HG03565 (cell line): ENCODE measurements around the gene GLIS1.
"Not testable (repeated sequence)": the region's sequence is repeated elsewhere in the genome, so short reads cannot be mapped to it uniquely, and the experiment has no call there.

Experiments
- ATAC-seq: cut with Tn5 transposase; IDR thresholded peaks from one replicate; pipeline ENCODE4 v1.9.1; 2021; ENCODE audit warnings: mild to moderate bottlenecking, moderate library complexity; ENCODE audit not compliant: unreplicated experiment

Gene GLIS1

GRCh38 chr1:53655931-53656746, 82.8 kb downstream of the GLIS1 start:
- no peak for ATAC-seq

- no peak for ATAC-seq
These were observed 84.5 kb downstream of the GLIS1 start for GRCh38 chr1:53654216-53655210.

- ATAC-seq: no peak
These were observed 85.3 kb downstream of the GLIS1 start for GRCh38 chr1:53653631-53654030.

GRCh38 chr1:53653200-53653575, 85.8 kb downstream of the GLIS1 start:
- no peak for ATAC-seq

- no peak for ATAC-seq
These were observed 86.3 kb downstream of the GLIS1 start for GRCh38 chr1:53652441-53653199.

GRCh38 chr1:53651356-53651755, 87.6 kb downstream of the GLIS1 start:
- no peak for ATAC-seq

- no peak for ATAC-seq
These were observed 90.4 kb downstream of the GLIS1 start for GRCh38 chr1:53648516-53648915.

GRCh38 chr1:53647915-53648314, 91.0 kb downstream of the GLIS1 start:
- ATAC-seq: not testable (repeated sequence)

- ATAC-seq: no peak
These were observed 92.2 kb downstream of the GLIS1 start for GRCh38 chr1:53646732-53647131.

GRCh38 chr1:53645690-53646078, 93.3 kb downstream of the GLIS1 start:
- no peak for ATAC-seq

GRCh38 chr1:53644909-53645689, 93.9 kb downstream of the GLIS1 start:
- no peak for ATAC-seq

GRCh38 chr1:53644496-53644895, 94.5 kb downstream of the GLIS1 start:
- ATAC-seq: no peak

GRCh38 chr1:53643881-53644390, 95.0 kb downstream of the GLIS1 start:
- no peak for ATAC-seq

- ATAC-seq: no peak
These were observed 95.7 kb downstream of the GLIS1 start for GRCh38 chr1:53643041-53643880.

- no peak for ATAC-seq
These were observed 96.4 kb downstream of the GLIS1 start for GRCh38 chr1:53642607-53643006.

- ATAC-seq: no peak
These were observed 96.8 kb downstream of the GLIS1 start for GRCh38 chr1:53642215-53642555.

- ATAC-seq: no peak
These were observed 97.3 kb downstream of the GLIS1 start for GRCh38 chr1:53641481-53642214.

- ATAC-seq: no peak
These were observed 98.3 kb downstream of the GLIS1 start for GRCh38 chr1:53640701-53641075.
